G401 (cell line): ENCODE data around the gene ADAM8. TPM values are rescaled to one million over a fixed set of nuclear protein-coding genes. Genes with fewer than 3 reads are reported as not detected.

Experiments used
- DNase-seq: peaks from one replicate; pipeline ENCODE4 v3.0.0-alpha.2; 2015; ENCODE audit warnings: low spot score
- in situ Hi-C: cut with HindIII; loops from 2 replicates; pipeline ENCODE4 v1.10.0; 2016; ENCODE audit warnings: low sequenced_read_pairs, mixed read lengths
- total RNA-seq: library from RNA; depleted of rRNA; stranded (reverse); fragments of >200 nt; shearing (Covaris generic); gene quantifications from 2 replicates; pipeline ENCODE4 v1.2.3, GENCODE V29; 2014

The ADAM8 gene
- total RNA-seq, 1 experiment from 2014 or later, result 0.68 TPM

GRCh38 chr10:133258818-133259601 is 17.7 kb downstream of the ADAM8 start:
- no peak for DNase-seq
- in situ Hi-C loops, result no loop called here

DNA sequence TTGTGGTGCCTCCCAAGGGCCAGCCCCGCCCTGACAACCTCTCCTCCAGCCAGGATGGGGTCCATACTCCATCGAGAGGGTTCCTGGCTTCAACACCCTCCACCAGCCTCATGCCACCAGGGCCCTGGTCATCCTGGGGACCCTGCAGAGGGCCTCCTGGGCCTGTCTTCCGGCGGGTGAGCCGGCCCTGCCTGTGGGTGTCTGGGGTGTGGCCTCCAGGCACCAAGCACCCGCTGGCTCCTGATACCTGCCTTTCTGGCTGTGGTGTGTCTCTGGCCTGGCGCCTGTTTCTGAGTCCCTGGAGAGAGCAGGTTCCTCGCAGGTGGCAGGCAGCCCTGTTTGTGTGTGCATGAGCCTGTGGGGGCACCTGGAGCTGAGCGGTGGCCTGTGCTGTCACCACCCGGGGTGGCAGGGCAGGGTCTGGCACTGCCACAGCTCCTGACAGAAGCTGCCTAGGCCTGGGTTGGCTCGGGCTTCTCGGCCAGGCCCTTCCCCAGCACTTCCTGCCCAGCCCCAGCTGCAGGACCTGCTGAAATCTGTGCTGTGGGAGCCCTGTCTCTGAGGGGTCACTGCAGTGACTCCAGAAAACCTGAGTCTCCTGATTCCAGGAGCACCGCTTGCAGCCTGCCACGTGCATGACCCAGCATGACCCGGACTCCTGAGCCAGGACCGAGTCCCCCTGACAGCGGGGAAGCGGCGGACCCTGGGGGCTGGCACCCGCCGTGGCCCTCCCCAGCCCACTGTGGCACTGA is 18.4 kb downstream of the ADAM8 start:
- no peak for DNase-seq
- in situ Hi-C loops, result no loop called here

- DNase-seq, result peak; percentile 37
- in situ Hi-C loops, result no loop called here
These were observed 19.1 kb downstream of the ADAM8 start for GRCh38 chr10:133257489-133258065.

- in situ Hi-C loops, result no loop called here
- no peak for DNase-seq
These were observed 21.3 kb downstream of the ADAM8 start for GRCh38 chr10:133255323-133255722.

GRCh38 chr10:133254421-133255120 is 22.1 kb downstream of the ADAM8 start:
- in situ Hi-C loops, result no loop called here
- DNase-seq, result no peak

GRCh38 chr10:133253361-133253955 is 23.2 kb downstream of the ADAM8 start:
- in situ Hi-C loops, result no loop called here
- DNase-seq, result no peak

- DNase-seq, result no peak
- in situ Hi-C loops, result no loop called here
These were observed 24.5 kb downstream of the ADAM8 start for GRCh38 chr10:133252223-133252552.

GRCh38 chr10:133251388-133252222 is 25.1 kb downstream of the ADAM8 start:
- no peak for DNase-seq
- in situ Hi-C loops, result no loop called here

DNA sequence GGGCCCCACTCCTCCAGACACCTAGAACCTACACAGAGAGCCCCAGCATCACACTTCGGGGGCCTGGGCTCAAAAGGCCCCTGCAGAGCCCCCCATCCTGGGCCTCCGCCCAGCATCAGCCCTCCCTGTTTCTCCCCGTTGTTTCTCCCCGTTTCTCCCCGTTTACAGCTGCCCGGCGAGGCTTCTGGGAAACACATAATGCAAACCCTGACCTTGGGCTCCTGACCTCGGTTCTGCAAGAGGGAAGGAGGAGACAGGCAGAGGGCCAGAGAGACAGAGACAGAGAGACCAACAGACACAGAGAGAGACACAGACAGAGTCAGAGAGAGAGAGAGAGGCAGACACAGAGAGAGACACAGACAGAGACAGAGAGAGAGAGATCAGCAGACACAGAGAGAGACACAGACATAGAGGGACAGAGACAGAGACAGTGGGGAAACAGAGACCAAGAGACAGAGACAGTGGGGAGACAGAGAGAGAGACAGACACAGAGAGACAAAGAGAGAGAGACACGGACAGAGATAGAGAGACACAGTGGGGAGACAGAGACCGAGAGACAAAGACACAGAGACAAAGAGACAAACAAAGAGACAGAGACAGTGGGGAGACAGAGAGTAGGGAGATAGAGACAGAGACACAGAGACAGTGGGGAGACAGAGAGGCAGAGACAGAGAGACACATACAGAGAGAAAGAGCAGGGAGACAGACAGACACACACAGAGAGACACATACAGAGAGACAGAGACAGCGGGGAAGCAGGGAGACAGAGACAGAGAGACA is 26.5 kb downstream of the ADAM8 start:
- in situ Hi-C loops, result no loop called here
- no peak for DNase-seq

GRCh38 chr10:133249094-133249780 is 27.4 kb downstream of the ADAM8 start:
- no peak for DNase-seq
- in situ Hi-C loops, result no loop called here

DNA sequence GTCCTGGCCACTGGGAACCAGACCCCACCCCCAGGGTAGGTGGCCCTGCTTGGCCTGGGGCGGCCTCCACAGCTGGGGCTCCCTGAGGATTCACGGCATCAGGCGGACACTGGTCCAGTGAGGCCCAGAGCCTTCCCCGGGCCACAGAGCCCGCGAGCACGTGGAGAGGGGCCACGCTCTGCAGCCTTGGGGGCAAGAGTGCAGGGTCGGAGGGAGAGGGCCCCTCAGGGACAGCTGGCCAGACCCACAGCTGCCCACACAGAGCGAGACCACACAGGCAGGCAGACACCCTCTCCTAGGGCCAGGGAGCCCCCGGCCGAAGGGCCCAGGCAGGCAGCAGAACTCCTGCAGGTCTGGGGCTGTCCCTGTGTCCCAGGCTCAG is 28.3 kb downstream of the ADAM8 start:
- no peak for DNase-seq
- in situ Hi-C loops, result no loop called here

DNA sequence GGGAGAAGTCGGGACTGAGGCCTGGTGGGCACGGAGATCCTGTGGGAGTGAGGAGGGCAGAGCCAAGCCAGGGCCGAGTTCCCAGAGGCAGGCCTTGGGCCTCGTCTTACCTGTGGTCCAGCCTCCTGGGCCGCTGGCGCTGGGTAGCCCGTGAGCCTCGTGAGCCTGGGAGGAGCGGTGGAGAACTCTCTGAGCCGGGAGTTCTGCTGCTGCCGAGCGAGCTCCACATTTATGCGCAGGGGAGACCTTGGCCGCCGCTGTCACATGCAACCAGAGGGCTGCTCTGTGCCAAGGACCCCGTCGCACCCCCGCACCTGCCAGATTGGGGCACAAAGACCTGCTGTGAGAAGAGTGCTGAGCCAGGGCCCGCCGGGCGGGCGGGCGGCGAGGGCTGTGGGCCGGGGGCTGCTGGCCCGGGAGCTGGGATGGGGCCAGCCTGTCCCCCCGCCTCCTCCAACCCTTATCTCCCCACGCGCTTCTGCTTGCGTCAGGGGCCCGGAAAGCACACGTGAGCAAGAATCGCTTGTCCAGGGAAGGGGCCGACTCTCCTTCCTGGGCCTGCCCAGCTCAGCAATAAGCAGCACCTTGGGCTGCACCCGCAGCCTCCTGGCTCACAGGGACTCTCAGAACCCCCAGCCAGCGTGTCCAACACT is 28.9 kb downstream of the ADAM8 start:
- in situ Hi-C loops, result no loop called here
- DNase-seq, result no peak

DNA sequence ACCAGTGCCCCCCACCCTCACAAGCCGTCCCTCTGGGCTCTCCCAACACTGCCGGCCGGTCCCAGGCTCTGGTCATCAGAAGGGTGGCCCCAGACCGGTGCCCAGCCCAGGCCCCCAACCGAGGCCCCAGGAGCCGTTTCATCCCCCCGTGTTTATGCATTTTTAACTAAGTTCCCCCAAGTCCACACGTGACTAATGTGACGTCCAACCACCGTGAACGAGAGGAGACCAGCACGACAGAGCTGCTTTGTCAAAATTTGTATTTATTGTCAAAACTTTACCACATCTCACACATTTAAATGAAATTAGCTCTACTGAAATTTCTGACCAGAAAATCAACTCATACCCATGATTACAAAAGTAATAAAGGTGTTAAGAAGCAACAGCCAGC is 30.4 kb downstream of the ADAM8 start:
- in situ Hi-C loops, result no loop called here
- no peak for DNase-seq

- no peak for DNase-seq
- in situ Hi-C loops, result no loop called here
These were observed 31.0 kb downstream of the ADAM8 start for GRCh38 chr10:133245439-133246235.

GRCh38 chr10:133243593-133243992 is 33.1 kb downstream of the ADAM8 start:
- in situ Hi-C loops, result no loop called here
- DNase-seq, result no peak

- DNase-seq, result no peak
- in situ Hi-C loops, result no loop called here
These were observed 33.9 kb downstream of the ADAM8 start for GRCh38 chr10:133242611-133243356.
